Measurements from ENCODE around the gene CDV3. TPM values are rescaled to one million over a fixed set of nuclear protein-coding genes. Genes with fewer than 3 reads are reported as not detected.

CDV3 gene
- total and polyA plus RNA-seq, 2 donors (not counting 3 experiments of a cell fraction or from before 2014, with no cell fraction given): 46.7 to 229 TPM

GRCh38 chr3:133548090-133548489 is 25.4 kb upstream of the CDV3 start:
- H3K27ac ChIP-seq (ENCODE audit: insufficient read depth, low read depth, low read length): no peak overlapping the region
- H3K9ac ChIP-seq (replicated peaks; ENCODE audit: extremely low read depth, insufficient read depth, low read length): no peak overlapping the region
- no TSS peak for BruUV-seq (replicated peaks)
- no peaks in the 10 kb centered on the region for H3K9me3 ChIP-seq (replicated peaks; ENCODE audit: control insufficient read depth, insufficient read depth, low read length)
- intact Hi-C loops (cut with micrococcal nuclease): no loop called here
- no peaks in the 10 kb centered on the region for H3K9me1 ChIP-seq (replicated peaks; ENCODE audit: control insufficient read depth, extremely low read depth, insufficient read depth, low read length)
- H3K27me3 ChIP-seq (ENCODE audit: control insufficient read depth in 2 of 2, insufficient read depth in 2 of 2, low read length in 2 of 2): no peaks in the 10 kb centered on the region
- H3K4me1 ChIP-seq (ENCODE audit: control insufficient read depth, extremely low read depth, insufficient read depth, low read length): no peaks in the 10 kb centered on the region
- no peaks in the 10 kb centered on the region for H4K20me1 ChIP-seq (replicated peaks; ENCODE audit: control insufficient read depth, extremely low read depth, insufficient read depth, low read length)
- no peak overlapping the region for H3K4me2 ChIP-seq (ENCODE audit: insufficient read depth, low read length)
- H3K4me3 ChIP-seq (replicated peaks in 1 of 3; ENCODE audit: insufficient read depth in 1 of 3, low read depth in 1 of 3, low read length in 3 of 3): no peak overlapping the region
- POLR2A ChIA-PET: no interaction called here
- H2AFZ ChIP-seq (ENCODE audit: low read depth, low read length): no peak overlapping the region
- TF ChIP-seq EZH2 (IDR thresholded peaks at IDR 0.05; ENCODE audit: borderline replicate concordance, low read depth, low read length, severe bottlenecking) (no peak), JUN (IDR thresholded peaks at IDR 0.05; ENCODE audit: borderline replicate concordance, insufficient read depth, insufficient read length, low read depth) (no peak), FOS (IDR thresholded peaks at IDR 0.05; ENCODE audit: borderline replicate concordance, insufficient read depth, low read length) (no peak), POLR2A (IDR thresholded peaks at IDR 0.05; ENCODE audit: low read depth, low read length) (no peak), POLR2AphosphoS5 (IDR thresholded peaks at IDR 0.05; ENCODE audit: insufficient read depth, low read depth, low read length) (no peak), GATA2 (IDR thresholded peaks at IDR 0.05; ENCODE audit: insufficient read depth, insufficient read length, low read depth, low read length) (no peak), MYC (IDR thresholded peaks at IDR 0.05; ENCODE audit: low read depth, low read length) (no peak)
- dilution Hi-C loops (cut with MboI; ENCODE audit: extremely low pct_ligation_motif_present, low sequenced_read_pairs): no loop called here
- no peaks in the 10 kb centered on the region for H3K79me2 ChIP-seq (ENCODE audit: control insufficient read depth, insufficient read depth, low read length)
- CTCF ChIA-PET: interaction anchor here (0.8 to 1.5 kb wide), 3 partner anchors 10 to 17 kb away, joined by 4 to 6 read pairs (median 4); no protein-coding TSS in a partner anchor
- no peaks in the 10 kb centered on the region for H3K36me3 ChIP-seq (ENCODE audit: control insufficient read depth in 2 of 2, extremely low read depth in 1 of 2, insufficient read depth in 2 of 2, low read length in 2 of 2)
- DNase-seq (ENCODE audit: low read depth, low spot score) (no peak), FAIRE-seq (no peak)

- intact Hi-C loops (cut with micrococcal nuclease) (no loop called here), dilution Hi-C loops (cut with MboI; ENCODE audit: extremely low pct_ligation_motif_present, low sequenced_read_pairs) (no loop called here)
- H3K27me3 ChIP-seq (ENCODE audit: control insufficient read depth in 2 of 2, insufficient read depth in 2 of 2, low read length in 2 of 2): no peaks in the 10 kb centered on the region
- FAIRE-seq (no peak), DNase-seq (ENCODE audit: low read depth, low spot score) (no peak)
- H3K4me1 ChIP-seq (ENCODE audit: control insufficient read depth, extremely low read depth, insufficient read depth, low read length): no peaks in the 10 kb centered on the region
- H4K20me1 ChIP-seq (replicated peaks; ENCODE audit: control insufficient read depth, extremely low read depth, insufficient read depth, low read length): no peaks in the 10 kb centered on the region
- H3K79me2 ChIP-seq (ENCODE audit: control insufficient read depth, insufficient read depth, low read length): no peaks in the 10 kb centered on the region
- ChIA-PET CTCF (no interaction called here), POLR2A (no interaction called here)
- H3K4me2 ChIP-seq (ENCODE audit: insufficient read depth, low read length): no peak overlapping the region
- no peak overlapping the region for H3K4me3 ChIP-seq (replicated peaks in 1 of 3; ENCODE audit: insufficient read depth in 1 of 3, low read depth in 1 of 3, low read length in 3 of 3)
- no peak overlapping the region for H3K27ac ChIP-seq (ENCODE audit: insufficient read depth, low read depth, low read length)
- BruUV-seq (replicated peaks): no TSS peak
- H2AFZ ChIP-seq (ENCODE audit: low read depth, low read length): no peak overlapping the region
- no peaks in the 10 kb centered on the region for H3K36me3 ChIP-seq (ENCODE audit: control insufficient read depth in 2 of 2, extremely low read depth in 1 of 2, insufficient read depth in 2 of 2, low read length in 2 of 2)
- no peaks in the 10 kb centered on the region for H3K9me1 ChIP-seq (replicated peaks; ENCODE audit: control insufficient read depth, extremely low read depth, insufficient read depth, low read length)
- no peak for TF ChIP-seq GATA2 (IDR thresholded peaks at IDR 0.05; ENCODE audit: insufficient read depth, insufficient read length, low read depth, low read length)
- TF ChIP-seq MYC (IDR thresholded peaks at IDR 0.05; ENCODE audit: low read depth, low read length): no peak
- TF ChIP-seq EZH2 (IDR thresholded peaks at IDR 0.05; ENCODE audit: borderline replicate concordance, low read depth, low read length, severe bottlenecking): no peak
- no peak for TF ChIP-seq FOS (IDR thresholded peaks at IDR 0.05; ENCODE audit: borderline replicate concordance, insufficient read depth, low read length)
- TF ChIP-seq POLR2AphosphoS5 (IDR thresholded peaks at IDR 0.05; ENCODE audit: insufficient read depth, low read depth, low read length): no peak
- TF ChIP-seq CTCF (IDR thresholded peaks at IDR 0.05; ENCODE audit: extremely low read depth in 1 of 2, insufficient read depth in 1 of 2, low read depth in 1 of 2, low read length in 2 of 2): no peak
- no peak for TF ChIP-seq MAX (IDR thresholded peaks at IDR 0.05; ENCODE audit: insufficient read depth, insufficient read length)
- TF ChIP-seq JUN (IDR thresholded peaks at IDR 0.05; ENCODE audit: borderline replicate concordance, insufficient read depth, insufficient read length, low read depth): no peak
- TF ChIP-seq POLR2A (IDR thresholded peaks at IDR 0.05; ENCODE audit: low read depth, low read length): no peak
- H3K9me3 ChIP-seq (replicated peaks; ENCODE audit: control insufficient read depth, insufficient read depth, low read length): no peaks in the 10 kb centered on the region
- no peak overlapping the region for H3K9ac ChIP-seq (replicated peaks; ENCODE audit: extremely low read depth, insufficient read depth, low read length)
These were observed 23.9 kb upstream of the CDV3 start for GRCh38 chr3:133549565-133549964.

Data from endothelial cell of umbilical vein (primary cell).